PC-3 (cell line): ENCODE measurements around the gene TNS3. TPM values are rescaled to one million over a fixed set of nuclear protein-coding genes. Genes with fewer than 3 reads are reported as not detected.

Experiments
- ATAC-seq: fragments of 200-7000 bp; cut with Tn5 transposase; 2 replicates; pipeline ENCODE4 v1.9.1; 2020; ENCODE audit warnings: mild to moderate bottlenecking, moderate library complexity
- BruUV-seq: library from RNA; stranded (reverse); fragments of 400-500 nt; replicated peaks from 2 replicates; lab custom pipeline; 2021; lab: Mats Ljungman, UMichigan
- CTCF ChIA-PET: fragments of 300-600 bp; sonication (Branson Sonifier 250); formaldehyde crosslinking; loops from one replicate; lab custom pipeline; 2022; ENCODE audit warnings: antibody characterized with exemption; lab: Charles Lee
- POLR2A ChIA-PET: fragments of 300-600 bp; sonication (Branson Sonifier 250); formaldehyde crosslinking; loops from one replicate; lab custom pipeline; 2022; ENCODE audit warnings: antibody characterized with exemption; ENCODE audit not compliant: unreplicated experiment; lab: Charles Lee
- DNase-seq: peaks from one replicate; pipeline ENCODE4 v3.0.0-alpha.2; 2015
- H2AFZ ChIP-seq: fragments of 300-600 bp; sonication (generic); 2 replicates; pipeline ENCODE4 v1.6.0; 2016; ENCODE audit warnings: antibody characterized with exemption, low read length
- H3F3A ChIP-seq: fragments of 300-600 bp; sonication (generic); one replicate; pipeline ENCODE4 v1.6.0; 2017; ENCODE audit warnings: antibody characterized with exemption, low read length, control low read depth, mild to moderate bottlenecking; ENCODE audit not compliant: unreplicated experiment
- H3K27ac ChIP-seq: fragments of 300-600 bp; sonication (generic); 2 replicates; pipeline ENCODE4 v1.5.1; 2016; ENCODE audit warnings: mild to moderate bottlenecking, low read length
- H3K27me3 ChIP-seq: fragments of 300-600 bp; sonication (generic); 2 replicates; pipeline ENCODE4 v1.6.1; 2016; ENCODE audit warnings: low read length, mixed read lengths
- H3K36me3 ChIP-seq: fragments of 300-600 bp; sonication (generic); 2 replicates; pipeline ENCODE4 v1.6.1; 2016; ENCODE audit warnings: low read depth, mixed run types, low read length, mixed read lengths
- H3K4me1 ChIP-seq: fragments of 300-600 bp; sonication (generic); 2 replicates; pipeline ENCODE4 v1.5.1; 2016; ENCODE audit warnings: low read length; ENCODE audit not compliant: insufficient read depth
- H3K4me2 ChIP-seq: fragments of 300-600 bp; sonication (generic); 2 replicates; pipeline ENCODE4 v1.6.0; 2016; ENCODE audit warnings: low read length
- H3K4me3 ChIP-seq: fragments of 300-600 bp; sonication (generic); 2 replicates; pipeline ENCODE4 v1.5.1; 2016; ENCODE audit warnings: mild to moderate bottlenecking, low read length, mixed read lengths
- H3K79me2 ChIP-seq: fragments of 300-600 bp; sonication (generic); 2 replicates; pipeline ENCODE4 v1.6.1; 2017; ENCODE audit warnings: low read length, mixed read lengths
- H3K9ac ChIP-seq: fragments of 300-600 bp; sonication (generic); 2 replicates; pipeline ENCODE4 v1.6.0; 2016; ENCODE audit warnings: mild to moderate bottlenecking, low read length
- H3K9me2 ChIP-seq: fragments of 300-600 bp; sonication (generic); replicated peaks from 2 replicates; pipeline ENCODE4 v1.6.1; 2016; ENCODE audit warnings: mixed run types, low read length, mixed read lengths
- H3K9me3 ChIP-seq: fragments of 300-600 bp; sonication (generic); 2 replicates; pipeline ENCODE4 v1.6.1; 2016; ENCODE audit warnings: low read length, mixed read lengths
- H4K20me1 ChIP-seq: fragments of 300-600 bp; sonication (generic); 2 replicates; pipeline ENCODE4 v1.6.1; 2016; ENCODE audit warnings: low read length, mixed read lengths
- CTCF ChIP-seq: fragments of 300-600 bp; sonication (generic); conservative IDR thresholded peaks from 2 replicates; pipeline ENCODE4 v1.5.1; 2017; ENCODE audit warnings: antibody characterized with exemption, low read depth, mild to moderate bottlenecking, low read length
- EZH2 ChIP-seq: fragments of 300-600 bp; sonication (generic); IDR thresholded peaks from one replicate; pipeline ENCODE4 v1.6.1; 2017; ENCODE audit warnings: antibody characterized with exemption, mild to moderate bottlenecking, low read length; ENCODE audit not compliant: unreplicated experiment
- EZH2phosphoT487 ChIP-seq: fragments of 300-600 bp; sonication (generic); IDR thresholded peaks from 2 replicates; pipeline ENCODE4 v1.6.1; 2018; ENCODE audit warnings: mild to moderate bottlenecking, antibody characterized with exemption, low read length, borderline replicate concordance
- intact Hi-C: fragments of 100-400 bp; cut with micrococcal nuclease; formaldehyde crosslinking; loops from 2 replicates; pipeline ENCODE4 v1.9.0; 2023
- total RNA-seq: library from RNA; depleted of rRNA; stranded (reverse); fragments of >200 nt; gene quantifications from 2 replicates; pipeline ENCODE4 v1.2.3, GENCODE V29; 2014

TNS3 gene
- total RNA-seq, 1 experiment from 2014 or later = 72.3 TPM

DNA sequence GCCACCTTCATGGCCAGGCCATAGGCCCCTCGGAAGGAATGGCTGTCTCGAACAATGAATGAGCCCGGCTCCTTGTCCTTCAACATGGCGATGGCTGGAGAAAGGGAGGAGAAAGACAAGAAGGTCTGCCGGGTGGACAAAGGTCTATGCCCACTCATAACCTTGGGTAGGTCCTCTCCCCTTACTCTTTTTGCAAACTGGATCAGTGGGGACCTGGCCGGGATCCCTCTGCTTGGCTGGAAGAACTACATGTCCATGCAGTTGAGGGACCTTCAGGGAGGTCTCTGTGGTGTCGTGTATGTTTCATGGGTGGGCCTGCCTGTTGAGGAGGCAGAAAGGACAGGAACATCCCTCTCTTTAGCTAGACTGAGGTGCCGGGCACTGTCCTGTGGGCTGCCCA is 284.8 kb downstream of the TNS3 start:
- intact Hi-C loops = no loop called here
- Histone ChIP-seq H3K4me2 (no peak overlapping the region), H3F3A (peaks cover 3% of the 10 kb centered on the region), H3K4me3 (no peak overlapping the region), H3K9me2 (no peaks in the 10 kb centered on the region), H2AFZ (no peak overlapping the region), H3K9me3 (no peaks in the 10 kb centered on the region), H3K79me2 (no peaks in the 10 kb centered on the region), H3K27me3 (no peaks in the 10 kb centered on the region), H3K9ac (no peak overlapping the region), H4K20me1 (no peaks in the 10 kb centered on the region), H3K36me3 (peaks cover 35% of the 10 kb centered on the region), H3K4me1 (peaks cover 17% of the 10 kb centered on the region), H3K27ac (no peak overlapping the region)
- TF ChIP-seq EZH2phosphoT487 (no peak), EZH2 (no peak), CTCF (no peak)
- no TSS peak for BruUV-seq
- ATAC-seq = no peak
- DNase-seq = no peak
- ChIA-PET POLR2A (no interaction called here), CTCF (no interaction called here)

DNA sequence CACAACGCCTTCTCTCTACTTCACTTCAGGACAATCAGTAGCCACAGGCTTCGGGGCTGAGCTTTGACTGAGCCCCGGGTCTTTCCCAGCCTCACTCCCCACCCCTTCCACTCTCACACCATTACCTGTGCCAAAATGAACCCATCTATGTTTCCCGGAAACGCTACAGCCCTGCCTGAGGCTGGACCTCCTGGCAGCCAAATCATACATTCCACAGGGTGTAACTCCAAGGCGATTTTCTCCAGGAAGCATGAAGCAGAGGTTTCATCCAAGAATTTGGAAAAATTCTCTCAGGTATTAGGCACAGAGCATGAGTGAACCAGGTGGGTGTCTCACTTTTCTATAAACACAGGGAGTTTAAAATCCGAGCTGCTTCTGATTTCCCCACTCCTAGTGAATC is 286.3 kb downstream of the TNS3 start:
- DNase-seq (no peak), ATAC-seq (no peak)
- Histone ChIP-seq H3K79me2 (no peaks in the 10 kb centered on the region), H3K27me3 (no peaks in the 10 kb centered on the region), H3F3A (peaks cover 9% of the 10 kb centered on the region), H3K27ac (no peak overlapping the region), H2AFZ (no peak overlapping the region), H3K9me3 (no peaks in the 10 kb centered on the region), H3K36me3 (peaks cover 37% of the 10 kb centered on the region), H3K9me2 (no peaks in the 10 kb centered on the region), H3K4me3 (no peak overlapping the region), H3K4me1 (peaks cover 31% of the 10 kb centered on the region), H4K20me1 (no peaks in the 10 kb centered on the region), H3K4me2 (no peak overlapping the region), H3K9ac (no peak overlapping the region)
- BruUV-seq = no TSS peak
- intact Hi-C loops = no loop called here
- TF ChIP-seq CTCF (no peak), EZH2phosphoT487 (no peak)
- ChIA-PET CTCF (no interaction called here), POLR2A (no interaction called here)

DNA sequence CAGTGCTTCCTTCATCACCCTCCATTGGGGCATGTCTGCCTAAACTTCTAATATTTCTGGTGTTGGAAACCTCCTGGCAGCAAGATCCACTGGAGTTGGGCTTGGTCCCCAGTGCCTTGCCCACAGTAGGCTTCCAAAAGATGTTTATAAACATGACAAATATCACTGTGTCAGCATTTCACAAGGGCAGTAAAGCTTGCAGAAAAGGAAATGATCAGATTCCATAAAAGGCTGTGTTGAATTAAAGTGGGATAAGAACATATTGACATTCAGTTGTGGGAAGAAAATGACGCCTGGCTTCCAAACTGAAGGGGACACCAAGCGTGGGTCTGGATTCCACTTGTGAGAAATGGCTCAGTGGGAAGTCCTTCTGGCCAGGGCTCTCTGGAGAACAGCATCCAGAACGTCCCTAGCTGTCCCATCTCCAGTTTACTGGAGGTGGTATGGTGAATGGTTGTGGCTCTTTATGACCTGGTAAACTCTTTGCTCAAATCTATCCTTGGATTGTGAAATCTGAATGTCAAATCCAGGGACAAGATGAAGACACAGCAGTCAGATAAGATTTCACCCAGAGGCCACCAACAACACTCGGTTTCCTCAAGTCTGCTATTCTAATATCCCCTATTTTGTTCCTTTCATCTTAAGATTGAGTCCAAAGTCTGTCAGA is 287.2 kb downstream of the TNS3 start:
- no peak overlapping the region for H3K4me3 ChIP-seq
- ATAC-seq = no peak
- no peaks in the 10 kb centered on the region for H3K27me3 ChIP-seq
- no peaks in the 10 kb centered on the region for H4K20me1 ChIP-seq
- POLR2A ChIA-PET = no interaction called here
- intact Hi-C loops = no loop called here
- no peaks in the 10 kb centered on the region for H3K9me2 ChIP-seq
- TF ChIP-seq EZH2phosphoT487 (no peak), CTCF (no peak), EZH2 (no peak)
- no peak overlapping the region for H3K27ac ChIP-seq
- H3K79me2 ChIP-seq = no peaks in the 10 kb centered on the region
- H3K4me2 ChIP-seq = no peak overlapping the region
- H3K9ac ChIP-seq = no peak overlapping the region
- DNase-seq = no peak
- CTCF ChIA-PET = no interaction called here
- H2AFZ ChIP-seq = no peak overlapping the region
- no TSS peak for BruUV-seq
- H3K4me1 ChIP-seq = peaks cover 39% of the 10 kb centered on the region
- H3F3A ChIP-seq = peaks cover 9% of the 10 kb centered on the region
- peaks cover 46% of the 10 kb centered on the region for H3K36me3 ChIP-seq
- H3K9me3 ChIP-seq = no peaks in the 10 kb centered on the region
